ENCODE measurements around the gene EXOC4.

DNA sequence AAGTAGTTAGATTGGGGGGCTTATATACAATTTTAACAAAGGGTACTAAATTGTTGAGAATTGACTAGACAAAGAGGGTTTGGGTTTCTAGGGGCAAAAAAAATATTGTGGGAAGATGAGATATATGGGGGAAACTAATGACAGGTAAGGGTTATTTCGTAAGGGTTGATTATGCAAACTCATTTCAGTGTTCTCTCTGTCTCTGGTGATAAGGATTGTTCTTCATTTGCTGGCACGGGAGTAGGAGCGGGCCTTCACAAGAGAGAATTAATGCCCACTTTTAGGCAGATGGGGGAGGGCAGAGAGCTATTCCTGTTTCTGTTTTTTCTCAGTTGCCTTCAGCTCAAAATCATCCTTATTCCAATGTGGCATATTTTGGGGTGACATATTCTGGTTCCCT lies 258.4 kb downstream of the EXOC4 start:
- no peak for TF ChIP-seq POLR2A (IDR thresholded peaks at IDR 0.05; ENCODE audit: low read length)
- no peak for TF ChIP-seq GATA1 (IDR thresholded peaks at IDR 0.05; ENCODE audit: low read depth, low read length)

Data from erythroblast (primary cell).